B cell (primary cell): ENCODE data around the gene BCKDK. TPM values are rescaled to one million over a fixed set of nuclear protein-coding genes. Genes with fewer than 3 reads are reported as not detected.

Source experiments
- ATAC-seq: fragments of 200-7000 bp; cut with Tn5 transposase; one replicate; pipeline ENCODE4 v1.10.0; 2021; ENCODE audit warnings: low read depth, mild to moderate bottlenecking, moderate number of reproducible peaks, moderate library complexity
- CTCF ChIA-PET: fragments of 350-600 bp; sonication (Branson Sonifier 250); formaldehyde crosslinking; loops from one replicate; lab custom pipeline; 2021; ENCODE audit warnings: antibody characterized with exemption, inconsistent platforms; lab: Charles Lee
- POLR2A ChIA-PET: fragments of 350-600 bp; sonication (Branson Sonifier 250); formaldehyde crosslinking; loops from one replicate; lab custom pipeline; 2021; ENCODE audit warnings: antibody characterized with exemption; lab: Charles Lee
- DNase-seq: peaks from one replicate; pipeline ENCODE4 v3.0.0; 2013
- H2AFZ ChIP-seq: 2 replicates; pipeline ENCODE4 v1.6.1; 2012; ENCODE audit warnings: mild to moderate bottlenecking, low read depth, low read length; ENCODE audit not compliant: insufficient read depth, poor library complexity, severe bottlenecking
- H3K27ac ChIP-seq, 2 donors: 1 replicate in 1 of 2; 2 replicates in 1 of 2; pipeline ENCODE4 v1.5.1; 2012 to 2013; ENCODE audit warnings: low read length in 2 of 2, mild to moderate bottlenecking in 2 of 2, moderate library complexity in 1 of 2
- H3K27me3 ChIP-seq, 4 experiments: fragments of 200-600 bp in 1 of 4; sonication (generic) in 1 of 4; replicated peaks in 1 of 4; 1 replicate in 2 of 4; 2 replicates in 2 of 4; pipeline versions ENCODE4 v1.6.1 to v1.7.0; 2013 to 2016; ENCODE audit warnings: low read length in 3 of 4, mild to moderate bottlenecking in 2 of 4, mixed read lengths in 1 of 4, moderate library complexity in 1 of 4; ENCODE audit not compliant: insufficient read depth in 4 of 4, control insufficient read depth in 3 of 4; ENCODE audit errors: control extremely low read depth in 1 of 4
- H3K36me3 ChIP-seq, 2 experiments: replicated peaks in 1 of 2; 1 replicate in 1 of 2; 2 replicates in 1 of 2; pipeline versions ENCODE4 v1.6.1 to v1.7.1; 2013; ENCODE audit warnings: low read length in 1 of 2; ENCODE audit not compliant: insufficient read depth in 2 of 2, control insufficient read depth in 1 of 2; ENCODE audit errors: control extremely low read depth in 1 of 2, extremely low read depth in 1 of 2
- H3K4me1 ChIP-seq, 2 donors: fragments of 200-600 bp in 1 of 2; sonication (generic) in 1 of 2; 1 replicate in 1 of 2; 2 replicates in 1 of 2; pipeline versions ENCODE4 v1.5.1 to v1.6.1; 2013 to 2017; ENCODE audit warnings: low read length in 2 of 2; ENCODE audit not compliant: control insufficient read depth in 2 of 2, insufficient read depth in 2 of 2
- H3K4me2 ChIP-seq: replicated peaks from 2 replicates; pipeline ENCODE3; 2012; ENCODE audit warnings: mild to moderate bottlenecking, low read depth, low read length; ENCODE audit not compliant: poor library complexity, severe bottlenecking
- H3K4me3 ChIP-seq, 5 experiments: fragments of 200-600 bp in 1 of 5; sonication (generic) in 1 of 5; 1 replicate in 3 of 5; 2 replicates in 2 of 5; pipeline versions ENCODE4 v1.5.1 to v1.7.0; 2011 to 2016; ENCODE audit warnings: low read length in 4 of 5, mild to moderate bottlenecking in 4 of 5, low read depth in 2 of 5, control low read depth in 1 of 5, moderate library complexity in 1 of 5; ENCODE audit not compliant: insufficient read depth in 1 of 5; ENCODE audit errors: control extremely low read depth in 1 of 5, extremely low read depth in 1 of 5
- H3K79me2 ChIP-seq: fragments of 200-600 bp; sonication (generic); one replicate; pipeline ENCODE4 v1.6.0; 2016; ENCODE audit warnings: low read length; ENCODE audit not compliant: control insufficient read depth, insufficient read depth
- H3K9ac ChIP-seq: fragments of 200-600 bp; sonication (generic); 2 replicates; pipeline ENCODE4 v1.6.1; 2017; ENCODE audit warnings: mild to moderate bottlenecking, low read length, moderate library complexity
- H3K9me3 ChIP-seq, 3 donors: one replicate each; pipeline versions ENCODE4 v1.6.1 to v1.7.1; 2013; ENCODE audit warnings: low read length in 2 of 3; ENCODE audit not compliant: control insufficient read depth in 2 of 3, insufficient read depth in 1 of 3; ENCODE audit errors: control extremely low read depth in 1 of 3
- H4K20me1 ChIP-seq: 2 replicates; pipeline ENCODE4 v1.6.0; 2012; ENCODE audit warnings: mild to moderate bottlenecking, low read length; ENCODE audit not compliant: insufficient read depth, control insufficient read depth, poor library complexity, severe bottlenecking
- H3K27ac Mint-ChIP-seq: one replicate; pipeline ENCODE4 v1.8.0; 2021; ENCODE audit warnings: mixed read lengths
- H3K27me3 Mint-ChIP-seq: one replicate; pipeline ENCODE4 v1.8.0; 2021; ENCODE audit warnings: mixed read lengths
- H3K4me1 Mint-ChIP-seq: one replicate; pipeline ENCODE4 v1.8.0; 2021; ENCODE audit warnings: mixed read lengths
- H3K4me3 Mint-ChIP-seq: one replicate; pipeline ENCODE4 v1.8.0; 2021; ENCODE audit warnings: mixed read lengths
- H3K9me3 Mint-ChIP-seq: one replicate; pipeline ENCODE4 v1.8.0; 2022; ENCODE audit warnings: mixed read lengths; ENCODE audit not compliant: insufficient read depth
- EZH2 ChIP-seq: IDR thresholded peaks from 2 replicates; pipeline ENCODE4 v1.6.1; 2012; ENCODE audit warnings: borderline replicate concordance, low read depth, mild to moderate bottlenecking, moderate library complexity, low read length; ENCODE audit not compliant: insufficient read depth, poor library complexity, severe bottlenecking
- WGBS: methylation state at CpG from one replicate; pipeline ENCODE4 v1.1.5; 2013; ENCODE audit warnings: missing lambda C conversion rate; ENCODE audit not compliant: insufficient coverage; 5-methylcytosine and 5-hydroxymethylcytosine counted together
- intact Hi-C: fragments of 100-400 bp; cut with micrococcal nuclease; formaldehyde crosslinking; loops from one replicate; pipeline ENCODE4 v1.10.0; 2022
- polyA plus RNA-seq: library from polyadenylated mRNA; depleted of rRNA; stranded (reverse); fragments of >200 nt; gene quantifications from 2 replicates; pipeline ENCODE4 v1.2.3, GENCODE V29; 2012
- total RNA-seq, 2 donors: library from RNA; stranded (reverse); fragments of 120-200 nt in 1 of 2; gene quantifications; 1 replicate in 1 of 2; 2 replicates in 1 of 2; pipeline versions ENCODE4 v1.2.3 to v1.2.4, GENCODE V29; 2013 to 2022
- TF ChIP-seq, protein P1 (sequence below): fragments of 200-600 bp; IDR thresholded peaks from one replicate; pipeline ENCODE4 v1.8.0; 2022; ENCODE audit warnings: antibody characterized with exemption, mild to moderate bottlenecking

The BCKDK gene
- total and polyA plus RNA-seq, 2 donors (not counting 1 experiment from before 2014, with no cell fraction given): 24.7 to 27.6 TPM

DNA sequence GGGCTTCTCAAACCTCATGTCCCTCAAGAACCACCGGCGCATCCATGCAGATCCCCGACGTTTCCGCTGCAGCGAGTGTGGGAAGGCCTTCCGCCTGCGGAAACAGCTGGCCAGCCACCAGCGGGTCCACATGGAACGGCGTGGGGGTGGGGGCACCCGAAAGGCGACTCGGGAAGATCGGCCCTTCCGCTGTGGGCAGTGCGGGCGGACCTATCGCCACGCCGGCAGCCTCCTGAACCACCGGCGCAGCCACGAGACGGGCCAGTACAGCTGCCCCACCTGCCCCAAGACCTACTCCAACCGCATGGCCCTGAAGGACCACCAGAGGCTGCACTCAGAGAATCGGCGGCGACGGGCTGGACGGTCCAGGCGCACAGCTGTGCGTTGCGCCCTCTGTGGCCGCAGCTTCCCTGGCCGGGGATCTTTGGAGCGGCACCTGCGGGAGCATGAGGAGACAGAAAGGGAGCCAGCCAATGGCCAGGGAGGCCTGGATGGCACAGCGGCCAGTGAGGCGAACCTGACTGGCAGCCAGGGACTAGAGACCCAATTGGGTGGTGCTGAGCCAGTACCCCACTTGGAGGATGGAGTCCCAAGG, 28.1 kb upstream of the BCKDK start:
- Histone ChIP-seq H3K4me3 (no peak overlapping the region), H4K20me1 (peaks cover 78% of the 10 kb centered on the region), H3K4me2 (no peak overlapping the region), H3K36me3 (peaks cover 0 to 60% of the 10 kb centered on the region in 2 experiments), H3K79me2 (peaks cover 69% of the 10 kb centered on the region), H3K27me3 (no peaks in the 10 kb centered on the region), H3K9ac (no peak overlapping the region), H2AFZ (no peak overlapping the region), H3K4me1 (peaks cover 5 to 10% of the 10 kb centered on the region in 2 donors), H3K9me3 (no peaks in the 10 kb centered on the region), H3K27ac (no peak overlapping the region)
- WGBS: 97% methylated on average over 40 of the region's 40 CpGs
- Mint-ChIP-seq H3K27me3 (no peaks in the 10 kb centered on the region), H3K27ac (no peak overlapping the region), H3K4me1 (peaks cover 22% of the 10 kb centered on the region), H3K9me3 (no peaks in the 10 kb centered on the region), H3K4me3 (no peak overlapping the region)
- intact Hi-C loops: no loop called here
- ChIA-PET CTCF (no interaction called here), POLR2A (no interaction called here)
- no peak for TF ChIP-seq EZH2
- TF ChIP-seq, protein P1, sequence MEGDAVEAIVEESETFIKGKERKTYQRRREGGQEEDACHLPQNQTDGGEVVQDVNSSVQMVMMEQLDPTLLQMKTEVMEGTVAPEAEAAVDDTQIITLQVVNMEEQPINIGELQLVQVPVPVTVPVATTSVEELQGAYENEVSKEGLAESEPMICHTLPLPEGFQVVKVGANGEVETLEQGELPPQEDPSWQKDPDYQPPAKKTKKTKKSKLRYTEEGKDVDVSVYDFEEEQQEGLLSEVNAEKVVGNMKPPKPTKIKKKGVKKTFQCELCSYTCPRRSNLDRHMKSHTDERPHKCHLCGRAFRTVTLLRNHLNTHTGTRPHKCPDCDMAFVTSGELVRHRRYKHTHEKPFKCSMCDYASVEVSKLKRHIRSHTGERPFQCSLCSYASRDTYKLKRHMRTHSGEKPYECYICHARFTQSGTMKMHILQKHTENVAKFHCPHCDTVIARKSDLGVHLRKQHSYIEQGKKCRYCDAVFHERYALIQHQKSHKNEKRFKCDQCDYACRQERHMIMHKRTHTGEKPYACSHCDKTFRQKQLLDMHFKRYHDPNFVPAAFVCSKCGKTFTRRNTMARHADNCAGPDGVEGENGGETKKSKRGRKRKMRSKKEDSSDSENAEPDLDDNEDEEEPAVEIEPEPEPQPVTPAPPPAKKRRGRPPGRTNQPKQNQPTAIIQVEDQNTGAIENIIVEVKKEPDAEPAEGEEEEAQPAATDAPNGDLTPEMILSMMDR: no peak
- DNase-seq: no peak
- ATAC-seq: no peak

DNA sequence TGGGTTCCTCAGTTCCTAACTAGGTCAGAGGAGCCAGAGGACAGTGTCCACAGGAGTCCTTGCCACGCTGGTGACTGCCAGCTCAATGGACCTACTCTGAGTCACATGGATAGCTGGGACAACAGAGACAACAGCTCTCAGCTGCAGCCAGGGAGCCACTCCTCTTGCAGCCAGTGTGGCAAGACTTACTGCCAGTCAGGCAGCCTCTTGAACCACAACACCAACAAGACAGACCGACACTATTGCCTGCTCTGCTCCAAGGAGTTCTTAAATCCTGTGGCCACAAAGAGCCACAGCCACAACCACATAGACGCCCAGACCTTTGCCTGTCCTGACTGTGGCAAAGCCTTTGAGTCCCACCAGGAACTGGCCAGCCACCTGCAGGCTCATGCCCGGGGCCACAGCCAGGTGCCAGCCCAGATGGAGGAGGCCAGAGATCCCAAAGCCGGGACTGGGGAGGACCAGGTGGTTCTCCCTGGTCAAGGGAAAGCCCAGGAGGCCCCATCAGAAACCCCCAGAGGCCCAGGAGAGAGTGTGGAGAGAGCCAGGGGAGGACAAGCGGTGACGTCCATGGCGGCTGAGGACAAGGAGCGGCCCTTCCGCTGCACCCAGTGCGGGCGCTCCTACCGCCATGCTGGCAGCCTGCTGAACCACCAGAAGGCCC, 27.3 kb upstream of the BCKDK start:
- Mint-ChIP-seq H3K9me3 (no peaks in the 10 kb centered on the region), H3K27ac (no peak overlapping the region), H3K4me3 (no peak overlapping the region), H3K27me3 (no peaks in the 10 kb centered on the region), H3K4me1 (peaks cover 17% of the 10 kb centered on the region)
- POLR2A ChIA-PET: no interaction called here
- no peak overlapping the region for H3K9ac ChIP-seq
- H2AFZ ChIP-seq: no peak overlapping the region
- CTCF ChIA-PET: no interaction called here
- no peaks in the 10 kb centered on the region for H3K9me3 ChIP-seq
- peaks cover 0 to 60% of the 10 kb centered on the region in 2 experiments for H3K36me3 ChIP-seq
- WGBS: 97% methylated on average over 12 of the region's 13 CpGs
- intact Hi-C loops: no loop called here
- H3K27me3 ChIP-seq: no peaks in the 10 kb centered on the region
- DNase-seq (no peak), ATAC-seq (no peak)
- H3K4me2 ChIP-seq: no peak overlapping the region
- H3K27ac ChIP-seq: no peak overlapping the region
- H3K4me3 ChIP-seq: no peak overlapping the region
- H3K79me2 ChIP-seq: peaks cover 70% of the 10 kb centered on the region
- peaks cover 78% of the 10 kb centered on the region for H4K20me1 ChIP-seq
- TF ChIP-seq EZH2: no peak
- peaks cover 0 to 4% of the 10 kb centered on the region in 2 donors for H3K4me1 ChIP-seq
